ENCODE data around the gene FCRL1.

FCRL1 gene

DNA sequence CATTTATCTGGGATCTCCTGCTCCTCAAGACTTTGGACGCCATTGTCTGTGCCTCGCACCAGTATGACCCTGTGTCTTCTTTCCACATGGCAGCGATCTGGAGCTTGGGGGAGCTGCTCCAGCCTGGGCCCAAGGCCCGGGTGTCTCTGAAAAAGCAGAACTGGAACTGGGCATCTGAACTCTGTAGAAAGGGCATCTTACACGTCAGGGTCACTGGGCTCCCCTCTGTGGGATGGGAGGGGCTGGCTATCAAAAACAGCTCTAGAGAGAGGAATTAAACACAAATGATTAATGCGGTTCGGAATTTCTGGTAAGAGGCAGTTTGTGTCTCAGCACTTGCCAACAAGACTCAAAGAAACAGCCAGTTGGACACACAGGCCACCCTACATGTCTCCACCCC, 16.1 kb downstream of the FCRL1 start:
- DNase-seq (ENCODE audit: low read depth) = no peak
- TF ChIP-seq, protein P1, sequence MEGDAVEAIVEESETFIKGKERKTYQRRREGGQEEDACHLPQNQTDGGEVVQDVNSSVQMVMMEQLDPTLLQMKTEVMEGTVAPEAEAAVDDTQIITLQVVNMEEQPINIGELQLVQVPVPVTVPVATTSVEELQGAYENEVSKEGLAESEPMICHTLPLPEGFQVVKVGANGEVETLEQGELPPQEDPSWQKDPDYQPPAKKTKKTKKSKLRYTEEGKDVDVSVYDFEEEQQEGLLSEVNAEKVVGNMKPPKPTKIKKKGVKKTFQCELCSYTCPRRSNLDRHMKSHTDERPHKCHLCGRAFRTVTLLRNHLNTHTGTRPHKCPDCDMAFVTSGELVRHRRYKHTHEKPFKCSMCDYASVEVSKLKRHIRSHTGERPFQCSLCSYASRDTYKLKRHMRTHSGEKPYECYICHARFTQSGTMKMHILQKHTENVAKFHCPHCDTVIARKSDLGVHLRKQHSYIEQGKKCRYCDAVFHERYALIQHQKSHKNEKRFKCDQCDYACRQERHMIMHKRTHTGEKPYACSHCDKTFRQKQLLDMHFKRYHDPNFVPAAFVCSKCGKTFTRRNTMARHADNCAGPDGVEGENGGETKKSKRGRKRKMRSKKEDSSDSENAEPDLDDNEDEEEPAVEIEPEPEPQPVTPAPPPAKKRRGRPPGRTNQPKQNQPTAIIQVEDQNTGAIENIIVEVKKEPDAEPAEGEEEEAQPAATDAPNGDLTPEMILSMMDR (conservative IDR thresholded peaks at IDR 0.05; ENCODE audit: low read length) = no peak

DNA sequence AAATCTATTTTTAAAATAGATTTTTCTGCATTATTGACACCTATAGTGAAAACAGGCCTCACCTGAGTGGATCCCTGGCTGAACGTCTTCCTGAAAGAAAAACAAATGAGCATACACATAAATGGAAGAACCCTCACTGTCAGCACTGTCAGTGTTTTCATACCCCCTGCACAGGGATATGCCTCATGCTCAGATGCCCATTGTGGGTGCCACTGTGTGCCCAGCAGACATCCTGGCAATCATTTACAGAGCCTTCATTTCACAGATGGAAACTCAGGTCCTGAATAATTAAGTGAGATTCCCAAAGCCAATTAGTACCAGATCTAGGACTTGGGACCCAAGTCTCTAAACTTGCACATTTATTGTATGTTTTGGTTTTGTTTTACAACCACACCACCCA, 19.9 kb downstream of the FCRL1 start:
- H3K4me3 ChIP-seq (ENCODE audit: low read length) = no peak overlapping the region
- TF ChIP-seq, protein P1 (conservative IDR thresholded peaks at IDR 0.05; ENCODE audit: low read length) = no peak
- DNase-seq (ENCODE audit: low read depth) = no peak

More for the DNA sequence above, 16.1 kb downstream of the FCRL1 start:
- H3K4me3 ChIP-seq (ENCODE audit: low read length) = no peak overlapping the region

DNA sequence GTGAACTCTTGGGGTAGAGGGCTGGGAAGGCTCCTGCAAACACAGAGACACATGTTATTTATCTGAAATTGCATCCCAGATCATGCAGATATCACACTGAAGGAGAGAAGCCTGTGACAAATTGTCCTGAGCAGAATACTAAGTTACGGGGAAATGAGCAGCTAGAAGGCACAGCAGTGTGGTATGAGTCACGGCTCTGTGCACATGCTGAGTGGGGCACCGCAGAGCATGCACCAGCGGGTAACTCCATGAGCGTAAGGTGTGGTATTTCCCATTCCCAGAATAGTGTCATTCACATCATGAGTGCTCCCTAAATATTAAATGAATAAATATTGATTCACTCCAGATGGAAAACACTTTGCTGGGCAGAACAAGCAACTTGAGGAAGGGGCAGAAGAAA, 21.7 kb downstream of the FCRL1 start:
- no peak overlapping the region for H3K4me3 ChIP-seq (ENCODE audit: low read length)
- DNase-seq (ENCODE audit: low read depth) = no peak
- TF ChIP-seq, protein P1 (conservative IDR thresholded peaks at IDR 0.05; ENCODE audit: low read length) = no peak

DNA sequence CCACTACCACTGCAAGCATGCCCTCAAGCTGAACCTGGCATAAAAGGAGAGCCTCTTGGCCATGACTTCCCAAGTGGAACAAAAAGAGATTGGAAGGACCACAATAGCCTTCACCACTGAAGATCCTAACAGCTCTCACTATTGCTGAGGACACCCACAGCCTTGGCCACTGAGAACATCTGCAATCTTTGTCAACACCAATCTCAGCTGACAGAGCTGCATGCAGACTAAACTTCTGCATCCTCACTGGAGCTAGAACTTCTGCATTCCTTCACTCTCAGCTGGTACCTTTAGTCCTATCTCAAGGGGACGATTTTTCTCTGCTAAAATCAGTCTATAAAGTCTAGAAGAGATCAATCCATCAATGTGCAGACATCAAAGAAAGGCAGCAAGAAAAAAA, 34.7 kb downstream of the FCRL1 start:
- no peak for DNase-seq (ENCODE audit: low read depth)
- TF ChIP-seq, protein P1 (conservative IDR thresholded peaks at IDR 0.05; ENCODE audit: low read length) = no peak
- H3K4me3 ChIP-seq (ENCODE audit: low read length) = no peak overlapping the region

DNA sequence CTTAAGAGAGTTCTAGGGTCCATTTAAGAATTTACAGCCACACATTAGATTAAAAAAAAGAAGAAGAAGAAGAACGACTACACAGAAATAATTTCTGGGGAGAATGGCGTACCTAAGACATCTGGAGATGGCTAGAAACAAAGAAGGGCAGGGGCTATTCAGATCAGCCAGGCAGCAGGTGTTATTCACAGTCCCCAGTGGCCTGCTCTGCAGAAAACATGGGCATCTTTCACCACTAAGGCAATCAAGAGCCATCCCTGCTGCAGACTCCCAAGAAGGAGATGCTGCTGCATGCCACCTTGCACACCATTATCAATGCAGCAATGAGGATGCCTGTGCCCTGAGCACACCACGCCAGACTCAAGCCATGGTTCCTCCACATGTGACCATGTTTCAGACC, 35.1 kb downstream of the FCRL1 start:
- TF ChIP-seq, protein P1 (conservative IDR thresholded peaks at IDR 0.05; ENCODE audit: low read length) = no peak
- DNase-seq (ENCODE audit: low read depth) = no peak

DNA sequence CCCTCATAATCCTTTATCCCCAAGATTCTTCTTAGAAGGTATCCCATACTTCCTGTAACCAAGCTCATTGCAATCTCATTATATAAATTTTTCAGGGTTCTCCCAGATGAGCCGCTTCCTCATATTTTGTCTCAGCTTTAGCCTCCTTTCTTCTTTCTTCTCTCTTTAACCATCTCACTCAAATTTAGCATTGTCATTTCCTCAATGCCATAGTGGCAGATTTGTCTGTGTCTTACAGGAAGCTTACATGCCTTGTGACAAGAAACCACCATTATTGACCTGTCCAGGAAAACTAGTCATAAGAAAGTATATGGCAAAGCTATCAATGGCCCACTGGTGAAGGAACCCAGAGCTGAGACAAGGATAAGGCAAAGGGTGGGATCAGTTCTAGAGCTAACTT, 37.0 kb downstream of the FCRL1 start:
- no peak overlapping the region for H3K4me3 ChIP-seq (ENCODE audit: low read length)
- DNase-seq (ENCODE audit: low read depth) = no peak
- TF ChIP-seq, protein P1 (conservative IDR thresholded peaks at IDR 0.05; ENCODE audit: low read length) = no peak

More for the DNA sequence above, 35.1 kb downstream of the FCRL1 start:
- no peak overlapping the region for H3K4me3 ChIP-seq (ENCODE audit: low read length)

DNA sequence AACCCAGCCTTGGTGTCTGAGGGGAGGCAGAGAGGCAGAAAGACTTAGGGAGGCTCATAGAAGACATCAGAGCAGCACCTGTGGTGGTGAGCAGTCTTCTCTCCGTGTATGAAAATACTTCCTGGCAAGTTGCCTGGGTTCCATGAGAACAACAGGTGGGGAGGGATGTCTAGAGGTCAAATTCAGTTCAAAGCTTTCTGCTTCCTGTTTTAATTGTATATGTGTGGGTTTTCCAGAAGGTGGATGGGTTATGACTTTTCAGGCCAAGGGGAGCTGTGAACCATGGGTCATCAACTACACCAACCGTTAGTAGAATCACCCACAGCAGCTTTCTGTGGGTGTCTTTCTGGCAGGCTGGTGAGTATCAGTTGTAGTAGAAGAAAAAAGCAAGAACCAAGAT, 38.9 kb downstream of the FCRL1 start:
- no peak for DNase-seq (ENCODE audit: low read depth)

More for the DNA sequence above, 38.9 kb downstream of the FCRL1 start:
- TF ChIP-seq, protein P1 (conservative IDR thresholded peaks at IDR 0.05; ENCODE audit: low read length) = no peak
- H3K4me3 ChIP-seq (ENCODE audit: low read length) = no peak overlapping the region
